H9 (cell line): ENCODE data around the gene PRDM5. TPM values are rescaled to one million over a fixed set of nuclear protein-coding genes. Genes with fewer than 3 reads are reported as not detected.

Experiments
- DNase-seq: peaks from one replicate; pipeline ENCODE4 v3.0.0-alpha.2; 2017
- H2AFZ ChIP-seq: one replicate; pipeline ENCODE4 v1.6.1; 2013; ENCODE audit warnings: mild to moderate bottlenecking, low read length, control low read depth, moderate library complexity
- H2AK5ac ChIP-seq: 2 replicates; pipeline ENCODE4 v1.6.1; 2013; ENCODE audit warnings: low read length, control low read depth, mixed read lengths; ENCODE audit not compliant: insufficient read length
- H2BK120ac ChIP-seq: one replicate; pipeline ENCODE4 v1.6.1; 2013; ENCODE audit warnings: low read depth, mild to moderate bottlenecking, low read length, control low read depth, inconsistent platforms; ENCODE audit not compliant: poor library complexity, severe bottlenecking
- H2BK12ac ChIP-seq: 2 replicates; pipeline ENCODE4 v1.6.1; 2013; ENCODE audit warnings: low read length, control low read depth, mixed read lengths, low read depth; ENCODE audit not compliant: insufficient read length
- H2BK15ac ChIP-seq: 2 replicates; pipeline ENCODE4 v1.6.1; 2013; ENCODE audit warnings: low read depth, low read length, control low read depth
- H2BK20ac ChIP-seq: one replicate; pipeline ENCODE4 v1.6.1; 2013; ENCODE audit warnings: low read depth, mild to moderate bottlenecking, low read length, control low read depth, inconsistent platforms; ENCODE audit not compliant: poor library complexity, severe bottlenecking
- H2BK5ac ChIP-seq: 2 replicates; pipeline ENCODE4 v1.6.1; 2013; ENCODE audit warnings: low read length, control low read depth, mixed read lengths; ENCODE audit not compliant: insufficient read length
- H3K14ac ChIP-seq: 2 replicates; pipeline ENCODE4 v1.6.1; 2013; ENCODE audit warnings: low read length, control low read depth; ENCODE audit not compliant: insufficient read depth
- H3K18ac ChIP-seq: 2 replicates; pipeline ENCODE4 v1.6.1; 2013; ENCODE audit warnings: low read depth, mild to moderate bottlenecking, mixed read lengths, low read length, control low read depth; ENCODE audit not compliant: insufficient read length
- H3K23ac ChIP-seq: 2 replicates; pipeline ENCODE4 v1.6.1; 2013; ENCODE audit warnings: low read length, control low read depth, mixed read lengths, low read depth; ENCODE audit not compliant: insufficient read length
- H3K23me2 ChIP-seq: 2 replicates; pipeline ENCODE4 v1.6.1; 2013; ENCODE audit warnings: low read depth, mild to moderate bottlenecking, mixed read lengths, low read length, control low read depth; ENCODE audit not compliant: insufficient read length, poor library complexity, severe bottlenecking
- H3K27ac ChIP-seq: 2 replicates; pipeline ENCODE4 v1.5.1; 2013; ENCODE audit warnings: low read length, control low read depth, mixed read lengths, low read depth; ENCODE audit not compliant: insufficient read length
- H3K27me3 ChIP-seq: 2 replicates; pipeline ENCODE4 v1.6.1; 2013; ENCODE audit warnings: low read length, control low read depth, inconsistent platforms; ENCODE audit not compliant: insufficient read depth
- H3K4ac ChIP-seq: 2 replicates; pipeline ENCODE4 v1.6.1; 2013; ENCODE audit warnings: low read depth, mild to moderate bottlenecking, control low read depth, inconsistent platforms, low read length, moderate library complexity
- H3K4me1 ChIP-seq: 2 replicates; pipeline ENCODE4 v1.6.1; 2013; ENCODE audit warnings: low read length, control low read depth, inconsistent platforms; ENCODE audit not compliant: insufficient read depth
- H3K4me2 ChIP-seq: 2 replicates; pipeline ENCODE4 v1.6.1; 2013; ENCODE audit warnings: low read length, control low read depth, mixed read lengths; ENCODE audit not compliant: insufficient read length, insufficient read depth
- H3K56ac ChIP-seq: 2 replicates; pipeline ENCODE4 v1.6.1; 2013; ENCODE audit warnings: low read depth, mild to moderate bottlenecking, mixed read lengths, low read length, control low read depth; ENCODE audit not compliant: insufficient read length
- H3K79me1 ChIP-seq: 2 replicates; pipeline ENCODE4 v1.6.1; 2013; ENCODE audit warnings: low read depth, mild to moderate bottlenecking, moderate library complexity, low read length, control low read depth, inconsistent platforms; ENCODE audit not compliant: insufficient read depth, poor library complexity, severe bottlenecking
- H3K79me2 ChIP-seq: 2 replicates; pipeline ENCODE4 v1.6.1; 2013; ENCODE audit warnings: low read length, control low read depth, inconsistent platforms; ENCODE audit not compliant: insufficient read depth
- H3K9ac ChIP-seq: 2 replicates; pipeline ENCODE4 v1.6.1; 2013; ENCODE audit warnings: low read length, control low read depth, mixed read lengths; ENCODE audit not compliant: insufficient read length; ENCODE audit errors: extremely low read depth
- H3K9me3 ChIP-seq: one replicate; pipeline ENCODE4 v1.6.1; 2013; ENCODE audit warnings: low read depth, low read length, inconsistent platforms; ENCODE audit not compliant: control insufficient read depth
- H3T11ph ChIP-seq: one replicate; pipeline ENCODE4 v1.6.1; 2013; ENCODE audit warnings: mild to moderate bottlenecking, low read length, control low read depth, inconsistent platforms
- H4K20me1 ChIP-seq: one replicate; pipeline ENCODE4 v1.6.1; 2013; ENCODE audit not compliant: control insufficient read depth, insufficient read length, insufficient read depth
- H4K5ac ChIP-seq: 2 replicates; pipeline ENCODE4 v1.6.1; 2013; ENCODE audit warnings: low read depth, mild to moderate bottlenecking, mixed read lengths, low read length, control low read depth; ENCODE audit not compliant: insufficient read length
- H4K8ac ChIP-seq: replicated peaks from 2 replicates; pipeline ENCODE4 v1.6.1; 2013; ENCODE audit warnings: low read length, control low read depth, mixed read lengths, low read depth; ENCODE audit not compliant: insufficient read length
- H4K91ac ChIP-seq: 2 replicates; pipeline ENCODE4 v1.6.1; 2013; ENCODE audit warnings: low read depth, mild to moderate bottlenecking, moderate library complexity, mixed read lengths, low read length, control low read depth; ENCODE audit not compliant: insufficient read length
- H3K27ac Mint-ChIP-seq, 3 experiments: 2 replicates in 2 of 3; 3 replicates in 1 of 3; pipeline ENCODE4 v1.8.0; 2020 to 2021; ENCODE audit warnings: mixed read lengths in 3 of 3, mild to moderate bottlenecking in 1 of 3, moderate library complexity in 1 of 3
- H3K27me3 Mint-ChIP-seq: 2 replicates; pipeline ENCODE4 v1.8.0; 2021; ENCODE audit warnings: low read depth, mild to moderate bottlenecking, moderate library complexity, mixed read lengths
- H3K36me3 Mint-ChIP-seq, 3 experiments: 2 replicates in 2 of 3; 3 replicates in 1 of 3; pipeline ENCODE4 v1.8.0; 2020 to 2021; ENCODE audit warnings: low read depth in 3 of 3, mixed read lengths in 3 of 3; ENCODE audit not compliant: insufficient read depth in 1 of 3
- H3K4me1 Mint-ChIP-seq, 2 experiments: 2 replicates each; pipeline ENCODE4 v1.8.0; 2020; ENCODE audit warnings: mixed read lengths in 2 of 2
- H3K4me3 Mint-ChIP-seq, 2 experiments: 2 replicates in 1 of 2; 3 replicates in 1 of 2; pipeline ENCODE4 v1.8.0; 2020 to 2021; ENCODE audit warnings: mild to moderate bottlenecking in 2 of 2, mixed read lengths in 2 of 2, moderate library complexity in 1 of 2
- H3K9me3 Mint-ChIP-seq, 2 experiments: 2 replicates in 1 of 2; 3 replicates in 1 of 2; pipeline ENCODE4 v1.8.0; 2020; ENCODE audit warnings: mild to moderate bottlenecking in 2 of 2, mixed read lengths in 2 of 2, moderate library complexity in 1 of 2
- WGBS: extraction: QIAGEN DNeasy Blood & Tissue Kit; methylation state at CpG from one replicate; pipeline ENCODE4 v1.1.7; 2013; ENCODE audit warnings: missing lambda C conversion rate, low lambda C conversion rate, mixed read lengths; ENCODE audit not compliant: insufficient read length; ENCODE audit errors: extremely low coverage; 5-methylcytosine and 5-hydroxymethylcytosine counted together
- total RNA-seq: library from RNA; stranded (reverse); gene quantifications from 2 replicates; pipeline ENCODE4 v1.2.1, GENCODE V29; 2021
- TF ChIP-seq, protein P1 (sequence below): fragments of 200-600 bp; sonication (generic); conservative IDR thresholded peaks from 3 replicates; pipeline ENCODE4 v1.8.0; 2021; ENCODE audit warnings: antibody characterized with exemption, mild to moderate bottlenecking

Gene PRDM5
- total RNA-seq, 1 experiment from 2014 or later, result 21.7 TPM

DNA sequence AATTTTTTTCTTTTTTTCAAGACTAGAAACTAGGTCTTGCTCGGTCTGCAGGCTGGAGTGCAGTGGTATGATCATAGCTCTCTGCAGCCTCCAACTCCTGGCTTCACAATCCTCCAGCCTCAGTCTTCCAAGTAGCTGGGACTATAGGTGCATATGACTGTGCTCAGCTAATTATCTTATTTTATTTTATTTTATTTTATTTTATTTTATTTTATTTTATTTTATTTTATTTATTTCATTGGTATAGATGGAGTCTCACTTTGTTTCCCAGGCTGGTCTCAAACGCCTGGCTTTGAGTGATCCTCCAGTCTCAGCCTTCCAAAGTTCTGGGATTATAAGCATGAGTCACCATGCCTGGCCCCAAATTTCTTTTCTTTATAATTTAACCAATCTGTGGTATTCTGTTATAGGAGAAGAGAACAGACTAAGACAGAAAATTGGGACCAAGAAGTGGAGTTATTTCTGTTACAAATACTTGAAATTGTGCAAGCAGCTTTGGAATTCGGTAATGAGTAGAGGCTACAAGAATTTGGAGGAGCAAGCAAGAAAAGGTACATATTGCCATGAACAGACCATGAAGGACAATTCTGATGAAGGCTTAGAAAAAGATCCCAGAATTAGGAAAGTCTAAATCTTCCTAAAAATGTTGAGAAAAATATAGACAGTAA is 4.0 kb upstream of the PRDM5 start:
- Mint-ChIP-seq H3K27me3 (no peaks in the 10 kb centered on the region; the same call in 1 of the 2 replicates), H3K4me1 (peaks cover 16% of the 10 kb centered on the region in 2 experiments), H3K4me3 (no peak overlapping the region), H3K9me3 (no peaks in the 10 kb centered on the region), H3K36me3 (peaks cover 0 to 4% (median 0%) of the 10 kb centered on the region in 3 experiments; a peak in 3 of 7 replicates), H3K27ac (no peak overlapping the region)
- TF ChIP-seq, protein P1, sequence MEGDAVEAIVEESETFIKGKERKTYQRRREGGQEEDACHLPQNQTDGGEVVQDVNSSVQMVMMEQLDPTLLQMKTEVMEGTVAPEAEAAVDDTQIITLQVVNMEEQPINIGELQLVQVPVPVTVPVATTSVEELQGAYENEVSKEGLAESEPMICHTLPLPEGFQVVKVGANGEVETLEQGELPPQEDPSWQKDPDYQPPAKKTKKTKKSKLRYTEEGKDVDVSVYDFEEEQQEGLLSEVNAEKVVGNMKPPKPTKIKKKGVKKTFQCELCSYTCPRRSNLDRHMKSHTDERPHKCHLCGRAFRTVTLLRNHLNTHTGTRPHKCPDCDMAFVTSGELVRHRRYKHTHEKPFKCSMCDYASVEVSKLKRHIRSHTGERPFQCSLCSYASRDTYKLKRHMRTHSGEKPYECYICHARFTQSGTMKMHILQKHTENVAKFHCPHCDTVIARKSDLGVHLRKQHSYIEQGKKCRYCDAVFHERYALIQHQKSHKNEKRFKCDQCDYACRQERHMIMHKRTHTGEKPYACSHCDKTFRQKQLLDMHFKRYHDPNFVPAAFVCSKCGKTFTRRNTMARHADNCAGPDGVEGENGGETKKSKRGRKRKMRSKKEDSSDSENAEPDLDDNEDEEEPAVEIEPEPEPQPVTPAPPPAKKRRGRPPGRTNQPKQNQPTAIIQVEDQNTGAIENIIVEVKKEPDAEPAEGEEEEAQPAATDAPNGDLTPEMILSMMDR, result no peak
- no peak overlapping the region for H3K56ac ChIP-seq
- no peak overlapping the region for H3K14ac ChIP-seq
- H2BK12ac ChIP-seq, result no peak overlapping the region
- no peaks in the 10 kb centered on the region for H3K79me1 ChIP-seq
- no peak overlapping the region for H2AFZ ChIP-seq
- no peak overlapping the region for H4K5ac ChIP-seq
- no CpG with 5 or more reads among the region's 3 CpGs for WGBS
- no peak overlapping the region for H2BK20ac ChIP-seq
- no peak overlapping the region for H2BK120ac ChIP-seq
- no peak overlapping the region for H3K4ac ChIP-seq
- no peaks in the 10 kb centered on the region for H3K9me3 ChIP-seq
- no peak overlapping the region for H3K23ac ChIP-seq
- H2AK5ac ChIP-seq, result no peak overlapping the region
- H3K27ac ChIP-seq, result no peak overlapping the region
- H3T11ph ChIP-seq, result no peak overlapping the region
- no peak for DNase-seq
- H2BK15ac ChIP-seq, result no peak overlapping the region
- H4K91ac ChIP-seq, result no peak overlapping the region
- H3K4me1 ChIP-seq, result no peaks in the 10 kb centered on the region; the same call in 1 of the 2 replicates
- H4K8ac ChIP-seq, result no peak overlapping the region
- peaks cover 6% of the 10 kb centered on the region for H3K23me2 ChIP-seq
- H3K79me2 ChIP-seq, result no peaks in the 10 kb centered on the region
- H3K4me2 ChIP-seq, result no peak overlapping the region
- no peak overlapping the region for H2BK5ac ChIP-seq
- H3K18ac ChIP-seq, result no peak overlapping the region
- no peaks in the 10 kb centered on the region for H4K20me1 ChIP-seq
- H3K27me3 ChIP-seq, result no peaks in the 10 kb centered on the region
- H3K9ac ChIP-seq, result no peak overlapping the region
